ENCODE measurements around the gene FAM168B.

FAM168B gene

GRCh38 chr2:131054488-131054887 lies 38.8 kb downstream of the FAM168B start:
- no peak for DNase-seq

GRCh38 chr2:131052741-131053263 lies 40.5 kb downstream of the FAM168B start:
- DNase-seq, result no peak

GRCh38 chr2:131050896-131051295 lies 42.4 kb downstream of the FAM168B start:
- no peak for DNase-seq

- DNase-seq, result no peak
Measured at GRCh38 chr2:131049150-131049718, 44.0 kb downstream of the FAM168B start.

- no peak for DNase-seq
Measured at GRCh38 chr2:131048641-131049040, 44.6 kb downstream of the FAM168B start.

GRCh38 chr2:131047920-131048560 lies 45.2 kb downstream of the FAM168B start:
- DNase-seq, result no peak

GRCh38 chr2:131046918-131047652 lies 46.2 kb downstream of the FAM168B start:
- DNase-seq, result peak in 1 of 2 experiments; percentile 11

GRCh38 chr2:131046028-131046917 lies 47.0 kb downstream of the FAM168B start:
- peak in 1 of 2 experiments; percentile 11 for DNase-seq

GRCh38 chr2:131045286-131046027 lies 47.8 kb downstream of the FAM168B start:
- DNase-seq, result no peak

- no peak for DNase-seq
Measured at GRCh38 chr2:131044757-131045150, 48.5 kb downstream of the FAM168B start.

GRCh38 chr2:131044075-131044756 lies 49.0 kb downstream of the FAM168B start:
- no peak for DNase-seq

GRCh38 chr2:131043199-131044074 lies 49.8 kb downstream of the FAM168B start:
- DNase-seq, result no peak

GRCh38 chr2:131042148-131042775 lies 51.0 kb downstream of the FAM168B start:
- no peak for DNase-seq

GRCh38 chr2:131041402-131042147 lies 51.7 kb downstream of the FAM168B start:
- no peak for DNase-seq

- DNase-seq, result no peak
Measured at GRCh38 chr2:131040661-131041401, 52.4 kb downstream of the FAM168B start.

GRCh38 chr2:131039908-131040660 lies 53.2 kb downstream of the FAM168B start:
- no peak for DNase-seq

GRCh38 chr2:131039535-131039907 lies 53.7 kb downstream of the FAM168B start:
- DNase-seq, result no peak

- DNase-seq, result no peak
Measured at GRCh38 chr2:131039101-131039440, 54.2 kb downstream of the FAM168B start.
